Skeletal muscle satellite cell (primary cell): ENCODE measurements around the gene NEU2.
A peak's percentile ranks its signal among the peaks of the same experiment; 100 is the strongest.
"Not testable (repeated sequence)": the region's sequence is repeated elsewhere in the genome, so short reads cannot be mapped to it uniquely, and the experiment has no call there.

ENCODE experiments used
- H3K27me3 ChIP-seq: 2 replicates; pipeline ENCODE4 v1.7.0; 2013; ENCODE audit warnings: low read length; ENCODE audit not compliant: control insufficient read depth, insufficient read depth
- H3K36me3 ChIP-seq: 2 replicates; pipeline ENCODE4 v1.7.0; 2013; ENCODE audit warnings: mild to moderate bottlenecking, control low read depth, low read length; ENCODE audit not compliant: insufficient read depth
- H3K4me1 ChIP-seq: 2 replicates; pipeline ENCODE4 v1.7.0; 2013; ENCODE audit warnings: low read length; ENCODE audit not compliant: control insufficient read depth, insufficient read depth
- H3K4me2 ChIP-seq: 2 replicates; pipeline ENCODE4 v1.7.0; 2013; ENCODE audit warnings: mild to moderate bottlenecking, low read length
- H3K4me3 ChIP-seq: 2 replicates; pipeline ENCODE4 v1.7.0; 2013; ENCODE audit warnings: low read length
- H3K9ac ChIP-seq: 2 replicates; pipeline ENCODE4 v1.7.0; 2013; ENCODE audit warnings: mild to moderate bottlenecking, low read depth, low read length, moderate library complexity
- H3K9me3 ChIP-seq: replicated peaks from 2 replicates; pipeline ENCODE4 v1.7.0; 2013; ENCODE audit warnings: mild to moderate bottlenecking, control low read depth, low read length

Gene NEU2

GRCh38 chr2:233051241-233052149 lies 19.0 kb downstream of the NEU2 start:
- no peaks in the 10 kb centered on the region for H3K36me3 ChIP-seq
- no peak overlapping the region for H3K4me3 ChIP-seq
- H3K9ac ChIP-seq, result no peak overlapping the region
- H3K9me3 ChIP-seq, result no peaks in the 10 kb centered on the region
- H3K27me3 ChIP-seq, result peaks cover 17% of the 10 kb centered on the region
- peaks cover 19% of the 10 kb centered on the region for H3K4me1 ChIP-seq
- H3K4me2 ChIP-seq, result no peak overlapping the region

GRCh38 chr2:233052517-233052916 lies 20.0 kb downstream of the NEU2 start:
- H3K4me3 ChIP-seq, H3K4me2 ChIP-seq, H3K36me3 ChIP-seq, H3K9ac ChIP-seq, H3K9me3 ChIP-seq: not testable (repeated sequence)
- H3K27me3 ChIP-seq, result peaks cover 17% of the 10 kb centered on the region
- peaks cover 19% of the 10 kb centered on the region for H3K4me1 ChIP-seq

DNA sequence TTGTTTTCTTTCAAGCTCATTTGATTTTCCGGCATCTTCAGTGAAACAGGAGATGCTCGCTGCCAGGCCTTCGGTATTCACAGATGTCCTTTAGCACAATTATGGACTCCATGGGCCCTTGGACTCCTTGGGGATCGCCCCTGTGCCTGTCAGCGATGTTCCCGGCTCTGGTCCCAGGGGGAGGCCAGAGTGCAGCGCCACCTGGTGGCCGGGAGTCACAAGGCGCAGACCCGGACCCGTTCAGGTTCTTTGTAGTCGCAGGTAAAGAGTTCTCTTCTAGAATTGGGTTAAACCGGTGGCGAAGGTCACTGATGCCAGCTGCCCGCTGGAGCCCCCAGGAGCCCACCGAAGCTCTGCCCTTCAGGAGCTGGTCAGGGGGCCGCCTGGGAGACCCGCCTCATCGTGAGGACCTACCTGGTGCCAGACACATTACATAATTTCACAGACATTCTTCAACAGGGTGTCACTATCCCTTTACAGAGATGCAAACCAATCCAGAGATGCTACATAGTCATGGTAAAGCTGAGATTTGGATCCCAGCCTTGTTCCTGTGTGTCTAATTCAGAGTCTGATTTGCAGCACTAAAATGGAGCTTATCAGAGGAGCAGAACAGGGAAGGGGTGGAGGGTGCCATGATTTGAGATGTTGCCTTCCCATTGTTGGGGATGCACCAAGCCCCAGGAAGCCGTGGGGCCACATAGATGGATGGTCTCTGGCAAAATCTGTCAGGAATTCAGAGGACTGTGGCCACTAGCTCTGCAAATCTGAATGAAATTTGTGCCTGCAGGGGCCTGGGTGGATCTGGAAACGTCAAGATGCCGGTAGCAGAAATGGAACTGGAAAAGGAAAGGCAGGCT lies 21.7 kb downstream of the NEU2 start:
- H3K27me3 ChIP-seq, result peaks cover 8% of the 10 kb centered on the region
- no peaks in the 10 kb centered on the region for H3K36me3 ChIP-seq
- no peak overlapping the region for H3K4me3 ChIP-seq
- H3K4me2 ChIP-seq, result peak overlapping the region; percentile 28
- H3K4me1 ChIP-seq, result peaks cover 14% of the 10 kb centered on the region
- H3K9me3 ChIP-seq, result no peaks in the 10 kb centered on the region
- H3K9ac ChIP-seq, result no peak overlapping the region

DNA sequence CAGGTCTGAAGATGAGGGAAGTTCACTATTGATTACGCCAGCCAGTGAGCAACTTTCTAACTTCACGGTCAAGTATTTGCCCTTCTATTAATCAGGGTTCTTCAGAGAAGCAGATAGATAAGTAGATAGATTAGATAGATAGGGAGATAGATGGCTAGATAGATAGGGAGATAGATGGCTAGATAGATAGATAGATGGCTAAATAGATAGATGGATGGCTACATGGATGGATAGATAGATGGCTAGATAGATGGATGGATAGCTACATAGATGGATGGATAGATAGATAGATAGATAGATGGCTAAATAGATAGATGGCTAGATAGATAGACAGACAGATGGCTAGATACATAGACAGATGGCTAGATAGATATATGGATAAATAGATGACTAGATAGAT lies 22.9 kb downstream of the NEU2 start:
- no peak overlapping the region for H3K4me3 ChIP-seq
- no peak overlapping the region for H3K9ac ChIP-seq
- H3K27me3 ChIP-seq, result peaks cover 2% of the 10 kb centered on the region
- peaks cover 14% of the 10 kb centered on the region for H3K4me1 ChIP-seq
- H3K9me3 ChIP-seq, result no peaks in the 10 kb centered on the region
- H3K4me2 ChIP-seq, result no peak overlapping the region
- H3K36me3 ChIP-seq, result no peaks in the 10 kb centered on the region

- H3K9me3 ChIP-seq, result no peaks in the 10 kb centered on the region
- H3K4me3 ChIP-seq, result no peak overlapping the region
- no peaks in the 10 kb centered on the region for H3K36me3 ChIP-seq
- peaks cover 9% of the 10 kb centered on the region for H3K4me1 ChIP-seq
- H3K27me3 ChIP-seq, result peaks cover 2% of the 10 kb centered on the region
- H3K9ac ChIP-seq, result no peak overlapping the region
- H3K4me2 ChIP-seq, result no peak overlapping the region
Observed at GRCh38 chr2:233056961-233057605, 24.6 kb downstream of the NEU2 start.

- no peaks in the 10 kb centered on the region for H3K36me3 ChIP-seq
- H3K9ac ChIP-seq, result no peak overlapping the region
- H3K4me1 ChIP-seq, result peaks cover 7% of the 10 kb centered on the region
- H3K4me2 ChIP-seq, result no peak overlapping the region
- H3K9me3 ChIP-seq, result no peaks in the 10 kb centered on the region
- H3K4me3 ChIP-seq, result no peak overlapping the region
- H3K27me3 ChIP-seq, result peaks cover 8% of the 10 kb centered on the region
Observed at GRCh38 chr2:233058717-233059546, 26.5 kb downstream of the NEU2 start.

- no peaks in the 10 kb centered on the region for H3K9me3 ChIP-seq
- no peak overlapping the region for H3K4me2 ChIP-seq
- H3K4me1 ChIP-seq, result peaks cover 7% of the 10 kb centered on the region
- H3K9ac ChIP-seq, result no peak overlapping the region
- H3K4me3 ChIP-seq, result no peak overlapping the region
- peaks cover 9% of the 10 kb centered on the region for H3K27me3 ChIP-seq
- H3K36me3 ChIP-seq, result no peaks in the 10 kb centered on the region
Observed at GRCh38 chr2:233059547-233059796, 27.0 kb downstream of the NEU2 start.

GRCh38 chr2:233059797-233060500 lies 27.5 kb downstream of the NEU2 start, which contains the start of gene INPP5D:
Gene INPP5D (plus strand): TSS chr2:233060342. CDS start chr2:233060479, 137 bp downstream.
- H3K27me3 ChIP-seq, result peaks cover 10% of the 10 kb centered on the region
- H3K4me1 ChIP-seq, result peaks cover 7% of the 10 kb centered on the region
- peak within 1 kb of the TSS; percentile 44 for H3K9ac ChIP-seq
- H3K4me3 ChIP-seq, result peak within 1 kb of the TSS; percentile 33
- no peaks in the 10 kb centered on the region for H3K36me3 ChIP-seq
- no peaks in the 10 kb centered on the region for H3K9me3 ChIP-seq
- H3K4me2 ChIP-seq, result peak within 1 kb of the TSS; percentile 68

GRCh38 chr2:233060501-233060979 lies 28.1 kb downstream of the NEU2 start:
- Histone ChIP-seq H3K36me3 (no peaks in the 10 kb centered on the region), H3K4me1 (peaks cover 7% of the 10 kb centered on the region), H3K4me3 (no peak overlapping the region), H3K9ac (peak overlapping the region; percentile 44), H3K27me3 (peaks cover 9% of the 10 kb centered on the region), H3K9me3 (no peaks in the 10 kb centered on the region), H3K4me2 (peak overlapping the region; percentile 68)

DNA sequence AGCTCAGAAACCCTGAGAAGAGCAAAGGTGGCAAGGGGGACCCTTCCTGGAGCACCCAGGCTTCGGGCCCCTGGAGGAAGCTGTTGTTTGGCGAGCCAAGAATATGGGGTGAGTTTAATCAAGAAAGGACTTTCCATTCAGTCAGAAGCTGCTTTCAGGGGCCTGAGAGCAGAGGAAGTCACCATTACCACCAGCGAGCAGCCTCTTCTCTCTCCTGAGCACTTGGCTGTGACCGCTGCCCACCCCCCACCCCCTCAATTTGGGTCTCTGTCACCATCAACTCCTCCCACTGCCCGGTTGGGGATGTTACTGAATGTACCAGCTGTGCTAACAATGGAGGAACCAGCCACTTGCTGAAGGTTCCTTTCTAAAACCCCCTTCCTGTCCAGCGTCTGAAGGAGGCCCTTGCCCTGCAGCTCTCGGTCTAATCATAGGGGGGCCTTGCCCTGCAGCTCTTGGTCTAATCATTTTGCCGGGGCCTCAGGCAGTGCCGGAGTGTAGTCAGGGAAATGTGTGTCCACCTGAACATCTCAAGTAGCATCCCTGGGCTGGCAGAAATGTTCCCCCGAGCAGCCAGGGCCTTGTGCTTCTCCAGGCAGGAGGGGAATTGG lies 28.6 kb downstream of the NEU2 start:
- Histone ChIP-seq H3K4me1 (peaks cover 7% of the 10 kb centered on the region), H3K27me3 (peaks cover 9% of the 10 kb centered on the region), H3K9ac (no peak overlapping the region), H3K36me3 (no peaks in the 10 kb centered on the region), H3K9me3 (no peaks in the 10 kb centered on the region), H3K4me3 (no peak overlapping the region), H3K4me2 (no peak overlapping the region)
